HG03432 (cell line): Measurements from ENCODE around the gene CHMP5.
"Not testable (repeated sequence)": the region's sequence is repeated elsewhere in the genome, so short reads cannot be mapped to it uniquely, and the experiment has no call there.

Source experiments
- ATAC-seq: cut with Tn5 transposase; IDR thresholded peaks from one replicate; pipeline ENCODE4 v1.9.1; 2021; ENCODE audit warnings: mild to moderate bottlenecking, moderate library complexity; ENCODE audit not compliant: unreplicated experiment

Gene CHMP5

GRCh38 chr9:33310748-33311147, 45.9 kb downstream of the CHMP5 start:
- no peak for ATAC-seq

DNA sequence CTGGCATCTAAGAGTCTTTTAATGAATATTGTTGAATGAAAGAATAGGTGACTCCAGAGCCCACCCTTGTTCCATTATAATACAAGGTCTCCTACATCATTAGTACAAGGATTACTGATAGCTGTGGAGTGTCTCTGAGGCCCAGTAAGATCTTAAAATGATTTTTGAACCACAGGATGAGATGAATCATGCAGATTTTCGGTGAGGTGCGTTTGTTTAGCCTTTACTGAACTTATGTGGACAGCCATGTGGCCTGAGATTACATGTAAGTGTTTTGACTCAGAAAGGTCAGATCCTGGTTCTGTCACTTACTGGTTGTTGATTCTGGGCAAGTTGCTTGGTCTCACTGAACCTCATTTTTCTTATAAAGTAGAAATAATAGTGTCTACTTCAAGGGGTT, 47.1 kb downstream of the CHMP5 start:
- no peak for ATAC-seq

DNA sequence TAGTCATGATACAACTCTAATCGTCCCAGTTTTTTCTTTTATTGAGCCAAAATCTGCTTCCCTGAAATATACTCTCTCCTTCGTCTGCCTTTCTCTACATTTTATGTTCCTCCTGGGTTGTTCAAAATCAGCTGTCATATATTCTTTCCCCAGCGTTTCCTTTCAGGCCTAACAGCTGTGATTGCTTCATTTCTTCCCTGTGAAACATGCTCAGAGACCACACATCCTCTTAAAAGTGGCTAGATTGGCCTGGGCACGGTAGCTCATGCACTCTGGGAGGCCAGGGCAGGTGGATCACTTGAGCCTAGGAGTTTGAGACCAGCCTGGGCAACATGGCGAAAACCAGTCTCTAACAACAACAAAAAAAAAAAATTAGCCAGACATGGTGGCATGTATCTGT, 50.5 kb downstream of the CHMP5 start:
- ATAC-seq, result no peak

GRCh38 chr9:33317136-33317535, 52.3 kb downstream of the CHMP5 start:
- not testable (repeated sequence) for ATAC-seq

DNA sequence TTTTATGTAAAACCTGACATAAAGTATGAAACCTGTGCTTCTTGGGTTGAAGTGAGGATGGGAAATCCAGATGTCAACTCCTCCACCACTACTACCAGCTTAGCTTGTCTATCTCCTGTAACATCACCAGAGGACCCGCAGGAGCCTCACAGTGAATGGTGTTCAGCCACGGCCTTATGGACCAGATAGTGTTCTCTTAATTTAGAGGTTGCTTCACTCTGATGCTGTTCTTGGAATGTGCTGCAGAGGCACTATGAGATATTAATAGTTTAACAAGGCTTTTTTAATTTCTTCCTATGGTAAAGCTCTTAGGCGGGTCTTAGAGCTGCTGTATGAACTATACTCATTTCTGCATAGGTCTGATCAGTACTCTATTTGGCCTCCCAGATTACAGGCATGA, 53.4 kb downstream of the CHMP5 start:
- no peak for ATAC-seq

GRCh38 chr9:33318781-33319180, 53.9 kb downstream of the CHMP5 start:
- ATAC-seq, result no peak

- no peak for ATAC-seq
Measured at GRCh38 chr9:33320230-33320567, 55.4 kb downstream of the CHMP5 start.

DNA sequence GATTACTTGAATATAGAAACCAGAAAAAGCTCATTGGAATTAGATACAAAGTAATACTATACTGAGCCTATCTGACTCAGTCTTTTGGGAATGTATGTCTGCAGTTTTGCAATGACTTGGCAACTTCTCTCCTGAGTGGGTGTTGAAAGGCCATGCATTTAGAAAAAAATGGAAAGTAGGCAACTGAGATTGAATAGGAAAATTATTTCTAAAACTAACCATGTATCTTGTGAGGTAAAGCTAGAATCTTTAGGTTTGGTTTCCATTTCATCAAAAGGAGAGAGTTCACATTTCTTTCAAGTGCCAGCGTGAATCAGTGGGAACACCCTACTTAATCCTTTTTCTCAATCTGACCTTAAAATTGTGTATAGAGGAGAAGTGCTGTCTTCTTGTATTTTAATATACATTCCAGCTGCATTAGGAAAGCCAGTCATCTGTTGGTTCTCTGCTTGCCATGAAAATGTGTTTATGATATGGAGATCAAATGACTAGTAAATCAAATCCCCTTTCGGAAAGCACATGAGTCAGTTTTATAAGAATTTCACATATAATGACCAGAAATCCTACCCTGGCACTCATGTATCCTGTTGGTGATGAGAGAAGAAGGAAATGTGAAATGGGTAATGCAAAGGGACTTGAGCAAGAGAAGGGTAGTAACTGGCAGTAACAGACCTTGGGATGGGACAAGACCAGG, 55.9 kb downstream of the CHMP5 start:
- no peak for ATAC-seq

- no peak for ATAC-seq
Measured at GRCh38 chr9:33329117-33329563, 64.3 kb downstream of the CHMP5 start.

DNA sequence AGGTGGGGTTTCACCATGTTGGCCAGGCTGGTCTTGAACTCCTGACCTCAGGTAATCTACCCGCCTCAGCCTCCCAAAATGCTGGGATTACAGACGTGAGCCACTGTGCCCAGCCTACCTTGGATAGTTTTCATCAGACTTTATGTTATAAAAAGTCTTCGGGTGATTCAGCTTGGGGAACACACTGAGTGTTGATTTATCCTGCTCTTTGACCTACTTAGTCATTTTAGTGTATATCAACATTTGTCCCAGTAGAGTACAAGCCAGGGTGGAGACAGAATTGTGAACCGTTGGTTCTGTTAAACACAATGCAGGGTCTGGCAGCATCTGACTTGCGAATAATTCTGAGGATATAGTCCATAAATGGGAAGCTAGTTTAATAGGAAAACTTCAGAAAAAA, 65.1 kb downstream of the CHMP5 start:
- ATAC-seq, result no peak

GRCh38 chr9:33331377-33331891, 66.6 kb downstream of the CHMP5 start:
- no peak for ATAC-seq
